GM12878 (cell line): ENCODE data around the gene ADCY5. TPM values are rescaled to one million over a fixed set of nuclear protein-coding genes. Genes with fewer than 3 reads are reported as not detected.

Experiments
- ATAC-seq: fragments of 200-7000 bp; cut with Tn5 transposase; 3 replicates; pipeline ENCODE4 v1.9.1; 2020; ENCODE audit warnings: mild to moderate bottlenecking, moderate library complexity
- BruUV-seq: library from RNA; stranded (reverse); fragments of 400-500 nt; replicated peaks from 2 replicates; lab custom pipeline; 2021; lab: Mats Ljungman, UMichigan
- CTCF ChIA-PET: fragments of 300-600 bp; sonication (Branson Sonifier 250); formaldehyde crosslinking; extraction: SDS; loops from one replicate; lab custom pipeline; 2021; ENCODE audit warnings: inconsistent platforms; lab: Yijun Ruan, JAX
- POLR2A ChIA-PET: fragments of 350-600 bp; formaldehyde crosslinking; extraction: SDS; loops from one replicate; lab custom pipeline; 2021; ENCODE audit warnings: inconsistent platforms; lab: Charles Lee
- RAD21 ChIA-PET: fragments of 300-600 bp; sonication (Branson Sonifier 250); formaldehyde crosslinking; loops from one replicate; lab custom pipeline; 2023; ENCODE audit warnings: antibody characterized with exemption; ENCODE audit not compliant: unreplicated experiment; lab: Charles Lee
- SMC1A ChIA-PET: fragments of 300-600 bp; sonication (Branson Sonifier 250); formaldehyde crosslinking; loops from one replicate; lab custom pipeline; 2023; ENCODE audit not compliant: unreplicated experiment, uncharacterized antibody; lab: Charles Lee
- DNase-seq: peaks from one replicate; pipeline ENCODE4 v3.0.0-alpha.2; 2011; ENCODE audit warnings: low read depth, low spot score
- FAIRE-seq: peaks from 3 replicates; lab custom pipeline; 2011; peaks lifted over from hg19 to GRCh38; lab: Jason Lieb, UNC
- H2AFZ ChIP-seq: 2 replicates; pipeline ENCODE4 v1.6.0; 2011; ENCODE audit warnings: low read depth, low read length, control low read depth; ENCODE audit not compliant: control insufficient read depth
- H3K27ac ChIP-seq: 2 replicates; pipeline ENCODE4 v1.5.1; 2011; ENCODE audit warnings: control low read depth; ENCODE audit not compliant: control insufficient read depth, insufficient read depth
- H3K27me3 ChIP-seq, 2 experiments: replicated peaks in 1 of 2; 2 replicates each; pipeline versions ENCODE4 v1.6.0 to v1.6.1; 2011; ENCODE audit warnings: low read length in 1 of 2; ENCODE audit not compliant: control insufficient read depth in 2 of 2, insufficient read depth in 2 of 2
- H3K36me3 ChIP-seq, 2 experiments: 2 replicates each; pipeline ENCODE4 v1.5.1; 2011; ENCODE audit warnings: low read length in 1 of 2; ENCODE audit not compliant: control insufficient read depth in 2 of 2, insufficient read depth in 2 of 2
- H3K4me1 ChIP-seq: 2 replicates; pipeline ENCODE4 v1.6.1; 2011; ENCODE audit warnings: mild to moderate bottlenecking, low read length, moderate library complexity, mixed read lengths; ENCODE audit not compliant: control insufficient read depth, insufficient read depth
- H3K4me2 ChIP-seq: 2 replicates; pipeline ENCODE4 v1.6.0; 2011; ENCODE audit warnings: control low read depth; ENCODE audit not compliant: control insufficient read depth, insufficient read depth
- H3K4me3 ChIP-seq: fragments of 200-600 bp; sonication (generic); 2 replicates; pipeline ENCODE4 v1.5.1; 2016
- H3K79me2 ChIP-seq: 2 replicates; pipeline ENCODE4 v1.6.0; 2011; ENCODE audit warnings: low read length; ENCODE audit not compliant: control insufficient read depth, insufficient read depth
- H3K9ac ChIP-seq: 2 replicates; pipeline ENCODE4 v1.8.0; 2011; ENCODE audit warnings: low read length, control low read depth, mixed read lengths; ENCODE audit not compliant: control insufficient read depth, insufficient read depth
- H3K9me3 ChIP-seq: replicated peaks from 3 replicates; pipeline ENCODE4 v1.5.1; 2011; ENCODE audit warnings: mild to moderate bottlenecking, low read length; ENCODE audit not compliant: control insufficient read depth, insufficient read depth
- H4K20me1 ChIP-seq: 2 replicates; pipeline ENCODE4 v1.6.0; 2011; ENCODE audit not compliant: control insufficient read depth, insufficient read depth
- ATF2 ChIP-seq: IDR thresholded peaks from 2 replicates; pipeline ENCODE4 v1.6.1; 2012; ENCODE audit warnings: low read length, inconsistent platforms
- CREM ChIP-seq: IDR thresholded peaks from 2 replicates; pipeline ENCODE4 v1.6.1; 2014; ENCODE audit warnings: antibody characterized with exemption, low read depth
- CTCF ChIP-seq, 3 experiments: IDR thresholded peaks in 2 of 3; conservative IDR thresholded peaks in 1 of 3; 2 replicates each; pipeline ENCODE4 v1.5.1; 2011; ENCODE audit warnings: low read depth in 3 of 3, low read length in 3 of 3, mild to moderate bottlenecking in 3 of 3, control low read depth in 2 of 3, moderate library complexity in 2 of 3, inconsistent platforms in 1 of 3, mixed read lengths in 1 of 3; ENCODE audit not compliant: control insufficient read depth in 2 of 3, insufficient read depth in 1 of 3; ENCODE audit errors: extremely low read depth in 1 of 3
- ESRRA ChIP-seq: IDR thresholded peaks from 2 replicates; pipeline ENCODE4 v1.6.1; 2012; ENCODE audit warnings: mild to moderate bottlenecking, low read length, improper control_type of control experiment
- HDAC2 ChIP-seq: fragments of 200-600 bp; sonication (generic); IDR thresholded peaks from 2 replicates; pipeline ENCODE4 v1.6.1; 2017
- MEF2B ChIP-seq: fragments of 450-650 bp; IDR thresholded peaks from 2 replicates; pipeline ENCODE4 v1.6.1; 2018; ENCODE audit warnings: mild to moderate bottlenecking, moderate library complexity; ENCODE audit not compliant: partially characterized antibody, poor library complexity, severe bottlenecking
- MTA2 ChIP-seq: fragments of 450-650 bp; IDR thresholded peaks from 2 replicates; pipeline ENCODE4 v1.6.1; 2016; ENCODE audit warnings: low read depth, mild to moderate bottlenecking, moderate library complexity
- PRDM15 ChIP-seq: fragments of 450-650 bp; formaldehyde crosslinking; IDR thresholded peaks from 2 replicates; pipeline ENCODE4 v1.4.0; 2020; ENCODE audit warnings: mild to moderate bottlenecking, moderate library complexity
- REST ChIP-seq: IDR thresholded peaks from 2 replicates; pipeline ENCODE4 v1.6.1; 2012; ENCODE audit warnings: mild to moderate bottlenecking, low read depth, low read length
- SP1 ChIP-seq: IDR thresholded peaks from one replicate; pipeline ENCODE4 v1.6.1; 2011; ENCODE audit warnings: low read depth, low read length
- SPI1 ChIP-seq: IDR thresholded peaks from 2 replicates; pipeline ENCODE4 v1.6.1; 2011; ENCODE audit warnings: low read depth, mild to moderate bottlenecking, low read length, moderate library complexity, borderline replicate concordance; ENCODE audit not compliant: insufficient read depth
- WGBS: methylation state at CpG from one replicate; pipeline ENCODE4 v1.1.6; 2016; ENCODE audit warnings: low lambda C conversion rate; ENCODE audit not compliant: insufficient replicate concordance, insufficient coverage; ENCODE audit errors: missing lambda C conversion rate; 5-methylcytosine and 5-hydroxymethylcytosine counted together
- in situ Hi-C: fragments of 300-500 bp; cut with MboI; formaldehyde crosslinking; loops from 9 replicates; pipeline ENCODE4 v1.14.3; 2018; ENCODE audit warnings: mixed read lengths
- intact Hi-C: fragments of 100-400 bp; cut with micrococcal nuclease; formaldehyde crosslinking; loops from one replicate; pipeline ENCODE4 v1.14.2; 2022; ENCODE audit not compliant: unreplicated experiment
- polyA plus RNA-seq, 11 experiments: library from polyadenylated mRNA; depleted of rRNA in 4 of 11; unstranded in 6 of 11; stranded (reverse) in 5 of 11; fragments of >200 nt; fragmentation: Nextera tagmentation in 4 of 11; fragmentation: Illumina TruSeq in 1 of 11; extraction: Ambion mirVana in 4 of 11; extraction: Trizol in 1 of 11; gene quantifications; 1 replicate in 1 of 11; 2 replicates in 10 of 11; pipeline versions ENCODE4 v1.2.1 to v1.2.3, GENCODE V29; 2011 to 2016; ENCODE audit warnings: inconsistent platforms in 2 of 11, missing spikeins in 2 of 11, low read depth in 1 of 11
- total RNA-seq, 4 experiments: library from RNA; depleted of rRNA in 3 of 4; stranded (reverse); fragments of >200 nt in 3 of 4; fragmentation: Illumina TruSeq in 1 of 4; extraction: Trizol in 1 of 4; gene quantifications; 2 replicates each; pipeline versions ENCODE4 v1.2.1 to v1.2.3, GENCODE V29; 2013 to 2021

The ADCY5 gene
- total and polyA plus RNA-seq, 10 of the 15 experiments (the other 5 are each of a cell fraction or from before 2014, with no cell fraction given), result under 0.01 to 0.24 (median 0.02) TPM; not detected in 4

GRCh38 chr3:123375014-123375940, 73.6 kb downstream of the ADCY5 start:
- ChIA-PET POLR2A (no interaction called here), RAD21 (no interaction called here), CTCF (interaction anchor here (1.4 kb wide), 1 partner anchor 20 kb away, joined by 3 read pairs; no protein-coding TSS in a partner anchor), SMC1A (no interaction called here)
- Histone ChIP-seq H3K9ac (no peak overlapping the region), H4K20me1 (no peaks in the 10 kb centered on the region; the same call in 1 of the 2 replicates), H3K4me1 (no peaks in the 10 kb centered on the region), H3K27me3 (no peaks in the 10 kb centered on the region; a peak in 1 of 4 replicates), H3K36me3 (no peaks in the 10 kb centered on the region), H2AFZ (no peak overlapping the region), H3K4me2 (no peak overlapping the region), H3K79me2 (no peaks in the 10 kb centered on the region), H3K4me3 (no peak overlapping the region), H3K27ac (no peak overlapping the region), H3K9me3 (no peaks in the 10 kb centered on the region)
- no peak for FAIRE-seq
- in situ Hi-C loops (no loop called here), intact Hi-C loops (no loop called here)
- BruUV-seq, result no TSS peak
- ATAC-seq, result no peak
- WGBS, result 37% methylated on average over 13 of the region's 13 CpGs
- no peak for DNase-seq
- no peak for TF ChIP-seq PRDM15 (CRISPR knock-in tag)
- no peak for TF ChIP-seq ATF2
- no peak for TF ChIP-seq SPI1
- TF ChIP-seq MTA2, result no peak
- TF ChIP-seq CTCF (IDR thresholded peaks at IDR 0.05 in 2 of 3, conservative IDR thresholded peaks at IDR 0.05 in 1 of 3; ENCODE audit: control insufficient read depth in 2 of 3, extremely low read depth in 1 of 3, insufficient read depth in 1 of 3, low read depth in 3 of 3, low read length in 3 of 3), result no peak
- no peak for TF ChIP-seq REST
- TF ChIP-seq ESRRA, result no peak
- TF ChIP-seq HDAC2, result no peak
- no peak for TF ChIP-seq SP1
- no peak for TF ChIP-seq CREM
- TF ChIP-seq MEF2B, result no peak
